Measurements from ENCODE around the gene ZNF385D.

GRCh38 chr3:21515417-21515816 is 235.6 kb downstream of the ZNF385D start:
- TF ChIP-seq CTCF (IDR thresholded peaks at IDR 0.05) (no peak), POLR2AphosphoS5 (IDR thresholded peaks at IDR 0.05; ENCODE audit: insufficient read depth in 1 of 2, low read depth in 1 of 2) (no peak), POLR2A (IDR thresholded peaks at IDR 0.05) (no peak)
